Kidney tubule cell (primary cell): ENCODE data around the gene DVL2.
A peak's percentile ranks its signal among the peaks of the same experiment; 100 is the strongest.
"Not testable (repeated sequence)": the region's sequence is repeated elsewhere in the genome, so short reads cannot be mapped to it uniquely, and the experiment has no call there.

ENCODE experiments used
- DNase-seq: peaks from one replicate; pipeline ENCODE4 v3.0.0-alpha.2; 2018; ENCODE audit warnings: low spot score

The DVL2 gene

GRCh38 chr17:7196651-7197401 is 37.5 kb downstream of the DVL2 start:
- DNase-seq, result no peak

GRCh38 chr17:7195971-7196370 is 38.3 kb downstream of the DVL2 start:
- no peak for DNase-seq

GRCh38 chr17:7192271-7192937 is 41.9 kb downstream of the DVL2 start:
- DNase-seq, result no peak

GRCh38 chr17:7191571-7192270 is 42.6 kb downstream of the DVL2 start:
- DNase-seq, result peak; percentile 10

GRCh38 chr17:7191069-7191468 is 43.2 kb downstream of the DVL2 start:
- DNase-seq, result no peak

GRCh38 chr17:7190276-7190917 is 43.9 kb downstream of the DVL2 start:
- DNase-seq, result no peak

- DNase-seq, result no peak
These were observed 48.1 kb downstream of the DVL2 start for GRCh38 chr17:7186241-7186640.

- no peak for DNase-seq
These were observed 49.7 kb downstream of the DVL2 start for GRCh38 chr17:7184647-7185046.

GRCh38 chr17:7184091-7184488 is 50.2 kb downstream of the DVL2 start:
- peak; percentile 86 for DNase-seq

- DNase-seq, result peak; percentile 40
These were observed 50.8 kb downstream of the DVL2 start for GRCh38 chr17:7183433-7184090.

GRCh38 chr17:7182101-7182500 is 52.2 kb downstream of the DVL2 start:
- not testable (repeated sequence) for DNase-seq

- DNase-seq, result no peak
These were observed 54.7 kb downstream of the DVL2 start, which contains the start of gene ASGR1 for GRCh38 chr17:7179317-7180254. Gene ASGR1 (minus strand): TSS chr17:7179370. CDS start chr17:7178563, 807 bp downstream.

- no peak for DNase-seq
These were observed 55.4 kb downstream of the DVL2 start for GRCh38 chr17:7178973-7179316.

GRCh38 chr17:7177954-7178477 is 56.3 kb downstream of the DVL2 start:
- DNase-seq, result peak; percentile 18

GRCh38 chr17:7177191-7177953 is 56.9 kb downstream of the DVL2 start:
- DNase-seq, result peak; percentile 49

- DNase-seq, result no peak
These were observed 57.5 kb downstream of the DVL2 start for GRCh38 chr17:7176841-7177190.

- no peak for DNase-seq
These were observed 58.0 kb downstream of the DVL2 start for GRCh38 chr17:7176107-7176840.
